ENCODE measurements around the gene FAM111A. TPM values are rescaled to one million over a fixed set of nuclear protein-coding genes. Genes with fewer than 3 reads are reported as not detected.
A peak's percentile ranks its signal among the peaks of the same experiment; 100 is the strongest.

Gene FAM111A
- total RNA-seq, 2 experiments from 2014 or later, result 32.8 to 34.4 TPM

GRCh38 chr11:59154610-59155009 is 12.0 kb downstream of the FAM111A start:
- H3K4me1 Mint-ChIP-seq (ENCODE audit: low read depth), result peaks cover 28% of the 10 kb centered on the region
- DNase-seq, result no peak
- no peaks in the 10 kb centered on the region for H3K27me3 ChIP-seq (ENCODE audit: control insufficient read depth in 1 of 2, insufficient read depth in 2 of 2, low read length in 2 of 2)
- H3K36me3 Mint-ChIP-seq (ENCODE audit: low read depth), result peaks cover 20% of the 10 kb centered on the region
- no peak overlapping the region for H3K27ac ChIP-seq (ENCODE audit: low read depth in 1 of 2, low read length in 2 of 2)
- ChIA-PET CTCF (interaction anchor here (1.3 to 5.3 kb wide), 3 partner anchors 11 to 101 kb away, joined by 3 to 87 read pairs (median 5); partner anchors contain the start of gene FAM111A), POLR2A (interaction anchor here (0.9 kb wide), 1 partner anchor 13 kb away, joined by 3 read pairs; the partner anchor contains the start of gene FAM111A)
- H3K4me3 ChIP-seq (ENCODE audit: low read length), result no peak overlapping the region
- intact Hi-C loops (cut with DNase I, micrococcal nuclease), result loop anchor here (5.0 kb wide), 2 partner anchors 197 to 502 kb away; no protein-coding TSS in a partner anchor
- no peaks in the 10 kb centered on the region for H3K9me3 ChIP-seq (ENCODE audit: control insufficient read depth in 1 of 2, insufficient read depth in 1 of 2, low read length in 2 of 2)
- no peak for ATAC-seq (ENCODE audit: poor library complexity)
- no peaks in the 10 kb centered on the region for H3K27me3 Mint-ChIP-seq
- no peak for TF ChIP-seq CTCF (IDR thresholded peaks at IDR 0.05)
- H3K36me3 ChIP-seq (ENCODE audit: insufficient read depth, low read length), result peaks cover 8% of the 10 kb centered on the region
- H3K4me3 Mint-ChIP-seq, result no peak overlapping the region
- peaks cover 3% of the 10 kb centered on the region for H3K4me1 ChIP-seq (ENCODE audit: insufficient read depth, low read length)
- H3K9me3 Mint-ChIP-seq, result no peaks in the 10 kb centered on the region
- H3K27ac Mint-ChIP-seq, result no peak overlapping the region

DNA sequence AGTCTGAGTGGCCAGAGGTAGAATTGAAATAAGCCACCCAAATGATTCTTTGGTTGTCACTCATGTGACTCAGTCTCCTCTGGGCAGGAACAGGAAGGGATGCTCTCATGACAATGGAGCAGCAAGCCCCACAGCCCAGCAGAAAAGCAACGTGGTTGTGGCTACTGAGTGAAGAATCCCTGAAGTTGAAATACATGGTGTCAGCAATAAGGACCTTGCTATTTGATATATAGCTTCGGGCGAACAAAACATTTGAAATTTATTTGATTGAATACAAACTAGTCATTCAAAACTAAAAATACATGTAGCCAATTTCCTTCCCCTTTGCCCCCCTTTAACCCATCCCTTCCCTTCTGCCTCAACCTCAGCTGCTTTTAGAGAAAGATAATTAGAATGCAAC is 14.8 kb downstream of the FAM111A start:
- ATAC-seq (ENCODE audit: poor library complexity) (no peak), DNase-seq (no peak)
- Histone ChIP-seq H3K27me3 (ENCODE audit: control insufficient read depth in 1 of 2, insufficient read depth in 2 of 2, low read length in 2 of 2) (no peaks in the 10 kb centered on the region), H3K4me1 (ENCODE audit: insufficient read depth, low read length) (no peaks in the 10 kb centered on the region), H3K36me3 (ENCODE audit: insufficient read depth, low read length) (no peaks in the 10 kb centered on the region), H3K4me3 (ENCODE audit: low read length) (no peak overlapping the region), H3K9me3 (ENCODE audit: control insufficient read depth in 1 of 2, insufficient read depth in 1 of 2, low read length in 2 of 2) (no peaks in the 10 kb centered on the region), H3K27ac (ENCODE audit: low read depth in 1 of 2, low read length in 2 of 2) (no peak overlapping the region)
- intact Hi-C loops (cut with DNase I, micrococcal nuclease), result loop anchor here (5.0 kb wide), 2 partner anchors 200 to 505 kb away; no protein-coding TSS in a partner anchor
- peaks cover 18% of the 10 kb centered on the region for H3K4me1 Mint-ChIP-seq (ENCODE audit: low read depth)
- POLR2A ChIA-PET, result interaction anchor here (1.2 to 2.5 kb wide), 2 partner anchors 11 to 15 kb away, joined by 4 to 19 read pairs; partner anchors contain the start of gene FAM111A
- CTCF ChIA-PET, result interaction anchor here (1.1 to 5.3 kb wide), 5 partner anchors 9 to 37 kb away, joined by 4 to 87 read pairs (median 34); partner anchors contain the start of genes DTX4 and FAM111A
- H3K27ac Mint-ChIP-seq, result no peak overlapping the region
- H3K36me3 Mint-ChIP-seq (ENCODE audit: low read depth), result peaks cover 5% of the 10 kb centered on the region
- peaks cover 9% of the 10 kb centered on the region for H3K27me3 Mint-ChIP-seq
- H3K9me3 Mint-ChIP-seq, result no peaks in the 10 kb centered on the region
- TF ChIP-seq CTCF (IDR thresholded peaks at IDR 0.05), result no peak
- H3K4me3 Mint-ChIP-seq, result no peak overlapping the region

GRCh38 chr11:59158206-59159068 is 15.8 kb downstream of the FAM111A start:
- peaks cover 9% of the 10 kb centered on the region for H3K27me3 Mint-ChIP-seq
- Histone ChIP-seq H3K9me3 (ENCODE audit: control insufficient read depth in 1 of 2, insufficient read depth in 1 of 2, low read length in 2 of 2) (no peaks in the 10 kb centered on the region), H3K4me3 (ENCODE audit: low read length) (no peak overlapping the region), H3K36me3 (ENCODE audit: insufficient read depth, low read length) (no peaks in the 10 kb centered on the region), H3K27me3 (ENCODE audit: control insufficient read depth in 1 of 2, insufficient read depth in 2 of 2, low read length in 2 of 2) (no peaks in the 10 kb centered on the region), H3K27ac (ENCODE audit: low read depth in 1 of 2, low read length in 2 of 2) (no peak overlapping the region), H3K4me1 (ENCODE audit: insufficient read depth, low read length) (no peaks in the 10 kb centered on the region)
- intact Hi-C loops (cut with DNase I, micrococcal nuclease), result loop anchor here (1.0 to 5.0 kb wide), 5 partner anchors 16 to 506 kb away; partner anchors contain the start of gene FAM111A (in 1 of the 2)
- no peaks in the 10 kb centered on the region for H3K36me3 Mint-ChIP-seq (ENCODE audit: low read depth)
- ChIA-PET CTCF (interaction anchor here (0.9 to 5.3 kb wide), 12 partner anchors 8 to 634 kb away, joined by 3 to 87 read pairs (median 5); partner anchors contain the start of genes DTX4, FAM111A and FAM111B), POLR2A (interaction anchor here (0.6 to 2.5 kb wide), 6 partner anchors 13 to 63 kb away, joined by 3 to 19 read pairs (median 5); partner anchors contain the start of gene FAM111A)
- ATAC-seq (ENCODE audit: poor library complexity) (peak; percentile 97), DNase-seq (peak; percentile 34 to 88 (median 48))
- no peak overlapping the region for H3K4me3 Mint-ChIP-seq
- no peaks in the 10 kb centered on the region for H3K9me3 Mint-ChIP-seq
- peak; percentile 82 for TF ChIP-seq CTCF (IDR thresholded peaks at IDR 0.05)
- no peak overlapping the region for H3K27ac Mint-ChIP-seq
- H3K4me1 Mint-ChIP-seq (ENCODE audit: low read depth), result peaks cover 9% of the 10 kb centered on the region
